DOHH2 (cell line): Measurements from ENCODE around the gene CACHD1.

Source experiments
- H3F3A ChIP-seq: fragments of 200-600 bp; sonication (generic), shearing (Covaris generic); 2 replicates; pipeline ENCODE4 v1.6.0; 2016; ENCODE audit warnings: antibody characterized with exemption, mild to moderate bottlenecking; ENCODE audit not compliant: control insufficient read depth, insufficient read depth
- H3K27ac ChIP-seq: fragments of 200-600 bp; sonication (generic); 2 replicates; pipeline ENCODE4 v1.5.1; 2014; ENCODE audit warnings: low read depth, mild to moderate bottlenecking, low read length, moderate library complexity
- H3K27me3 ChIP-seq: fragments of 200-600 bp; sonication (generic); 2 replicates; pipeline ENCODE4 v1.6.1; 2014; ENCODE audit warnings: mild to moderate bottlenecking, low read length, mixed read lengths; ENCODE audit not compliant: control insufficient read depth
- H3K36me3 ChIP-seq: fragments of 200-600 bp; sonication (generic); 2 replicates; pipeline ENCODE4 v1.6.1; 2014; ENCODE audit warnings: mild to moderate bottlenecking, low read length, moderate library complexity, mixed read lengths; ENCODE audit not compliant: control insufficient read depth
- H3K4me1 ChIP-seq: fragments of 200-600 bp; sonication (generic); 2 replicates; pipeline ENCODE4 v1.6.1; 2014; ENCODE audit warnings: mild to moderate bottlenecking, low read length, mixed read lengths; ENCODE audit not compliant: control insufficient read depth
- H3K4me2 ChIP-seq: fragments of 200-600 bp; sonication (generic); 2 replicates; pipeline ENCODE4 v1.6.0; 2014; ENCODE audit warnings: mild to moderate bottlenecking, low read length, moderate library complexity
- H3K4me3 ChIP-seq: fragments of 200-600 bp; sonication (generic); 2 replicates; pipeline ENCODE4 v1.5.1; 2014; ENCODE audit warnings: mild to moderate bottlenecking, low read length, mixed read lengths
- H3K79me2 ChIP-seq: fragments of 200-600 bp; sonication (generic); 2 replicates; pipeline ENCODE4 v1.6.1; 2014; ENCODE audit warnings: mild to moderate bottlenecking, low read length, mixed read lengths; ENCODE audit not compliant: control insufficient read depth
- H3K9me2 ChIP-seq: fragments of 200-600 bp; sonication (generic); replicated peaks from 2 replicates; pipeline ENCODE4 v1.6.1; 2014; ENCODE audit warnings: mild to moderate bottlenecking, low read length, mixed read lengths; ENCODE audit not compliant: control insufficient read depth
- H3K9me3 ChIP-seq: fragments of 200-600 bp; sonication (generic); 2 replicates; pipeline ENCODE4 v1.6.1; 2014; ENCODE audit warnings: antibody characterized with exemption, low read length, mixed read lengths; ENCODE audit not compliant: control insufficient read depth, insufficient read depth
- H4K20me1 ChIP-seq: fragments of 200-600 bp; sonication (generic); 2 replicates; pipeline ENCODE4 v1.6.0; 2014; ENCODE audit warnings: low read depth, mild to moderate bottlenecking, antibody characterized with exemption, low read length, moderate library complexity; ENCODE audit not compliant: control insufficient read depth, insufficient read depth
- EZH2phosphoT487 ChIP-seq: fragments of 200-600 bp; sonication (generic); IDR thresholded peaks from 2 replicates; pipeline ENCODE4 v1.6.1; 2017; ENCODE audit warnings: borderline replicate concordance, mild to moderate bottlenecking, antibody characterized with exemption, low read length, moderate library complexity, mixed read lengths
- TF ChIP-seq, protein P1 (sequence below): fragments of 200-600 bp; sonication (generic); IDR thresholded peaks from one replicate; pipeline ENCODE4 v1.5.1; 2014; ENCODE audit warnings: antibody characterized with exemption, mild to moderate bottlenecking, low read depth, low read length; ENCODE audit not compliant: poor library complexity, severe bottlenecking

Gene CACHD1

DNA sequence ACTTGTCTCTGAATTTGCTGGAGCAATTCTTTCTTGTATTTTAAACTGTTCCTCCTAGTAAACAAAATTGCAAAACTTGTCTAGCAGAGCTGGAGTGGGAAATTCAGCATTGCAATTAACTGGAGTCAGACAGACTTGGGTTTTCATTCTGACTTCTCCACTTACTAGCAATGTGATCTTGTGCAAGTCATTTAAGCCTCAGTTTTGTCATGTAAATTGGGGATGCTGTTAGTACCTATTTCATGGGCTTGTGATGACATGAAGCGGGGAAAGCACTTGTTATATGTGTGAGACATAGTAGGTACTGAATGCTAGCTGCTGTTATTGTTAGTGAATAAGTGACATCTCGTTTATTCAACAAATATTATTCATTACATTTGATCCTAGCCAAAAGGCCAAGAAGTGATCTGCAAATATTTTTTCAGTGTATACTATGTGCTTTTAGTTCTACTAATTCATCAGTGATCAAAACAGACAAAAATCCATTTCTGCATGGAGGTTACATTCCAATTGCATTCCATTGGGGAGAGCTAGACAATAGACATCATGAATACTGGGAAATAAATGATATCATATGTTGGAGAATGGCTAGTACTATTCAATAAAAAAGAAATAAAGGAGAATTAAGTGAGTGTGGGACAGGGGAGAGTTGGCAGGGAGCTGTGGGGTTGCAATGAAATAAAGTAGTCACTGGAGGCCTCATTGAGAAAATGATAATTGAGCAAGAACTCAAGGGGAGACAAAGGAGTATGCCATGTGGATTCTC is 47.1 kb downstream of the CACHD1 start:
- Histone ChIP-seq H3K4me3 (no peak overlapping the region), H3K9me3 (no peaks in the 10 kb centered on the region), H3K36me3 (no peaks in the 10 kb centered on the region), H3K9me2 (no peaks in the 10 kb centered on the region), H3K79me2 (no peaks in the 10 kb centered on the region), H3F3A (no peaks in the 10 kb centered on the region), H3K4me1 (peaks cover 12% of the 10 kb centered on the region), H3K27ac (no peak overlapping the region), H3K4me2 (no peak overlapping the region), H3K27me3 (no peaks in the 10 kb centered on the region), H4K20me1 (no peaks in the 10 kb centered on the region)
- no peak for TF ChIP-seq EZH2phosphoT487
- TF ChIP-seq, protein P1, sequence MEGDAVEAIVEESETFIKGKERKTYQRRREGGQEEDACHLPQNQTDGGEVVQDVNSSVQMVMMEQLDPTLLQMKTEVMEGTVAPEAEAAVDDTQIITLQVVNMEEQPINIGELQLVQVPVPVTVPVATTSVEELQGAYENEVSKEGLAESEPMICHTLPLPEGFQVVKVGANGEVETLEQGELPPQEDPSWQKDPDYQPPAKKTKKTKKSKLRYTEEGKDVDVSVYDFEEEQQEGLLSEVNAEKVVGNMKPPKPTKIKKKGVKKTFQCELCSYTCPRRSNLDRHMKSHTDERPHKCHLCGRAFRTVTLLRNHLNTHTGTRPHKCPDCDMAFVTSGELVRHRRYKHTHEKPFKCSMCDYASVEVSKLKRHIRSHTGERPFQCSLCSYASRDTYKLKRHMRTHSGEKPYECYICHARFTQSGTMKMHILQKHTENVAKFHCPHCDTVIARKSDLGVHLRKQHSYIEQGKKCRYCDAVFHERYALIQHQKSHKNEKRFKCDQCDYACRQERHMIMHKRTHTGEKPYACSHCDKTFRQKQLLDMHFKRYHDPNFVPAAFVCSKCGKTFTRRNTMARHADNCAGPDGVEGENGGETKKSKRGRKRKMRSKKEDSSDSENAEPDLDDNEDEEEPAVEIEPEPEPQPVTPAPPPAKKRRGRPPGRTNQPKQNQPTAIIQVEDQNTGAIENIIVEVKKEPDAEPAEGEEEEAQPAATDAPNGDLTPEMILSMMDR = no peak

DNA sequence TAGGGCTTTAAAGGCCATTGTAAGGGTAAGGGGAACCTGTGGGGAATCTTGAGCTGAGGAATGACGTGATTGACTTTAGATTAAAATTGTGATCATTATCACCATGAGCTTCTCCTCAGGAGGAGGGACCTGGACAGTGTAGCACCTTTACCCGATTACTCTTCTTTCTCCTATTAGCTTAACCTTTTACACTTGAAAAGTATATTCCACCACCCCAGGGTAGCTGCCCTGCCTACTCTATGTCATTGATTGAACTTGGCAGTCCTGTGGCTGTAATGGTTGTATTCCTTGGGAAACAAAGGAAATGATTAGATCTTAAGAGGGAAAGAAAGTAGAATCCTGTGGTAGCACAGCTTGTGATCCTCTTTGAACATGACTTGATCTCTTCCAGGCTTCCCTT is 47.7 kb downstream of the CACHD1 start:
- no peaks in the 10 kb centered on the region for H3K9me2 ChIP-seq
- H3K27me3 ChIP-seq = no peaks in the 10 kb centered on the region
- no peaks in the 10 kb centered on the region for H3K79me2 ChIP-seq
- TF ChIP-seq EZH2phosphoT487 = no peak
- TF ChIP-seq, protein P1 = no peak
- H3K4me3 ChIP-seq = no peak overlapping the region
- no peaks in the 10 kb centered on the region for H3K9me3 ChIP-seq
- H3F3A ChIP-seq = no peaks in the 10 kb centered on the region
- no peaks in the 10 kb centered on the region for H4K20me1 ChIP-seq
- H3K27ac ChIP-seq = no peak overlapping the region
- H3K4me1 ChIP-seq = peaks cover 5% of the 10 kb centered on the region
- H3K36me3 ChIP-seq = no peaks in the 10 kb centered on the region
- no peak overlapping the region for H3K4me2 ChIP-seq

DNA sequence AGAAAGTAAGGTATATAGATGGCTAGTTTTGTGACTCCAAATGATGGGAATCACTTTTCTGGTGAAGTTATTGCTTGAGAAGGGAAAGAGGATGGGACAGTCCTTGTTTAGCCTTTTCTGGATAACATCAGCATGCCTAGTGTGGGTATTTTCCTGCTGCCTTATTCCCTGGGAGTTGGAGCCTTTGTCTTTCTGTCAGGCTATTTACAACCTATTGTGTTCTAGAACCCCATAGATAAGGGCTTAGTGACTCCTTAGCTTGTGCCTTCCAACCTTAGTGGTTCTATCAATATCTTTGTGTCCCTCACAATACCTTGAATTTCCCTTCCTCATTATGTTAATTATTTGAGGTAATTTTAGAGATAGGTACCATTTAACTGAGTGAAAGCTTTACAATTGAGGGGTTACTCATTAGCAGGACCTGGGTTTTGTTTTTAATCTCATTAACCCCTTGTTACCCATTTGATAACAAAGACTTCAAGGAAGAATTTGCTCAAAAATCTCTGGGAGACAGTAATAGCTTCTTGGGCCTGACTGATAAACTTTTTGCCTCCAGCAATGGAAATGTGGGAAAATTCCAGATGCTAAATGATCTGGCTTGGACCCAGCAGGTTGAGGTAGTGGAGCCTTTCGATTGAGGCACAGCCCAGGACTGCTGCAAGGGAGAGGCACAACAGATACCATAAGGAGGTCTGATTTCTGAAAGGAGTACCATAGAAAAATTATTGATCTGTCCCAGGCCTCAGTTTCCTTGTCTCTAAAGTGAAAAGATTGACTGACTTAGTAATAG is 49.0 kb downstream of the CACHD1 start:
- TF ChIP-seq, protein P1 = no peak
- TF ChIP-seq EZH2phosphoT487 = no peak
- Histone ChIP-seq H3K4me2 (no peak overlapping the region), H3K9me2 (no peaks in the 10 kb centered on the region), H3K79me2 (no peaks in the 10 kb centered on the region), H3F3A (no peaks in the 10 kb centered on the region), H3K4me3 (no peak overlapping the region), H3K27me3 (no peaks in the 10 kb centered on the region), H3K9me3 (no peaks in the 10 kb centered on the region), H3K27ac (no peak overlapping the region), H3K4me1 (no peaks in the 10 kb centered on the region), H4K20me1 (no peaks in the 10 kb centered on the region), H3K36me3 (no peaks in the 10 kb centered on the region)
